22Rv1 (cell line): ENCODE results near the gene CAP2.

Experiments
- ZFX ChIP-seq: fragments of 450-650 bp; IDR thresholded peaks from 2 replicates; pipeline ENCODE4 v1.6.1; 2017; ENCODE audit warnings: antibody characterized with exemption, borderline replicate concordance
- TF ChIP-seq, protein P1 (sequence below): fragments of 450-650 bp; IDR thresholded peaks from 2 replicates; pipeline ENCODE4 v1.5.1; 2017; ENCODE audit warnings: mild to moderate bottlenecking

- TF ChIP-seq, protein P1, sequence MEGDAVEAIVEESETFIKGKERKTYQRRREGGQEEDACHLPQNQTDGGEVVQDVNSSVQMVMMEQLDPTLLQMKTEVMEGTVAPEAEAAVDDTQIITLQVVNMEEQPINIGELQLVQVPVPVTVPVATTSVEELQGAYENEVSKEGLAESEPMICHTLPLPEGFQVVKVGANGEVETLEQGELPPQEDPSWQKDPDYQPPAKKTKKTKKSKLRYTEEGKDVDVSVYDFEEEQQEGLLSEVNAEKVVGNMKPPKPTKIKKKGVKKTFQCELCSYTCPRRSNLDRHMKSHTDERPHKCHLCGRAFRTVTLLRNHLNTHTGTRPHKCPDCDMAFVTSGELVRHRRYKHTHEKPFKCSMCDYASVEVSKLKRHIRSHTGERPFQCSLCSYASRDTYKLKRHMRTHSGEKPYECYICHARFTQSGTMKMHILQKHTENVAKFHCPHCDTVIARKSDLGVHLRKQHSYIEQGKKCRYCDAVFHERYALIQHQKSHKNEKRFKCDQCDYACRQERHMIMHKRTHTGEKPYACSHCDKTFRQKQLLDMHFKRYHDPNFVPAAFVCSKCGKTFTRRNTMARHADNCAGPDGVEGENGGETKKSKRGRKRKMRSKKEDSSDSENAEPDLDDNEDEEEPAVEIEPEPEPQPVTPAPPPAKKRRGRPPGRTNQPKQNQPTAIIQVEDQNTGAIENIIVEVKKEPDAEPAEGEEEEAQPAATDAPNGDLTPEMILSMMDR, result no peak
- TF ChIP-seq ZFX, result no peak
These were observed 41.1 kb upstream of the CAP2 start for GRCh38 chr6:17352302-17352701.
